GM12864 (cell line): Measurements from ENCODE around the gene MED15.

ENCODE experiments used
- DNase-seq: peaks from one replicate; pipeline ENCODE4 v3.0.0-alpha.2; 2011; ENCODE audit warnings: low read depth
- H3K4me3 ChIP-seq: 2 replicates; pipeline ENCODE4 v1.5.1; 2011; ENCODE audit warnings: mild to moderate bottlenecking, low read depth, low read length, control low read depth
- CTCF ChIP-seq: IDR thresholded peaks from 2 replicates; pipeline ENCODE4 v1.5.1; 2011; ENCODE audit warnings: low read depth, mild to moderate bottlenecking, moderate library complexity, low read length, control low read depth, inconsistent platforms; ENCODE audit errors: missing control alignments

The MED15 gene

DNA sequence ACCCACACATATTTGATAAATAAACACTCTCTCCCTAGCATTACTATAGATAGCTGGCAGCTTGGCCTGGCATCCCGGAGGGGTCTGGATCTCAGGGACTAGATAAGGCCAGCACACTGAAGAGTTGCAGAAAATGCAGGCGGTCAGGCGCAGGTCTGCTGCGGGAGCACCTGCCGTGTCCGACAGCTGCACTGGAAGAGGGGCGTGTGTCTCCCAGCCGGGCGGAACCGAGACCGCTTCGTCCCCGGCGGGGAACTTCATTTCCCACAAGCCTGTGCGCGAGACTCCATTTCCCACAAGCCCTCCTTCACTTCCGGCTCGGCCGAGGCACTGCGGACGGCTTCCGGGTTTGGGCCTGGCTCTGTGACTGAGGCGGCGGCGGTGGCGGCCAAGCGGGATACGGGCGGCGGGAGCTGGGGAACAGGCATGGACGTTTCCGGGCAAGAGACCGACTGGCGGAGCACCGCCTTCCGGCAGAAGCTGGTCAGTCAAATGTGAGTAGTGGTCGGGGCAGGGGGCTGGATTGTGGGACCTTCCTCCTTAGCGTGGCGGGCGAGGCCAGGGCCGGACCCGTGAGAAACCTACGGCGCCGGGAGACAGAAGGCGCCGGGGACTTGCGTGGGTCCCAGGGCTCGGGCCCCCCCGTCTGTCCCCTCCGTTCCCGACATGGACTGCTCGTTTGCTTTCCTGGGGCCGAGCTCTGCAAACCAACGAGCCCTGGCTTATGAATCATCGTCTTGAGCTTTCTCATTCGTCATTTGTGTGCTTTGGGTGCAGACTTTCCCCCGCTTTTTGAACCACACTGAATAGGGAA is at the start of gene MED15:
Gene MED15 (plus strand): TSS at position 358 of the 814 bp plus-strand sequence. CDS start 69 bp downstream, at position 427.
- DNase-seq = peak; percentile 81
- no peak for TF ChIP-seq CTCF
- H3K4me3 ChIP-seq = peak within 1 kb of the TSS; percentile 82

DNA sequence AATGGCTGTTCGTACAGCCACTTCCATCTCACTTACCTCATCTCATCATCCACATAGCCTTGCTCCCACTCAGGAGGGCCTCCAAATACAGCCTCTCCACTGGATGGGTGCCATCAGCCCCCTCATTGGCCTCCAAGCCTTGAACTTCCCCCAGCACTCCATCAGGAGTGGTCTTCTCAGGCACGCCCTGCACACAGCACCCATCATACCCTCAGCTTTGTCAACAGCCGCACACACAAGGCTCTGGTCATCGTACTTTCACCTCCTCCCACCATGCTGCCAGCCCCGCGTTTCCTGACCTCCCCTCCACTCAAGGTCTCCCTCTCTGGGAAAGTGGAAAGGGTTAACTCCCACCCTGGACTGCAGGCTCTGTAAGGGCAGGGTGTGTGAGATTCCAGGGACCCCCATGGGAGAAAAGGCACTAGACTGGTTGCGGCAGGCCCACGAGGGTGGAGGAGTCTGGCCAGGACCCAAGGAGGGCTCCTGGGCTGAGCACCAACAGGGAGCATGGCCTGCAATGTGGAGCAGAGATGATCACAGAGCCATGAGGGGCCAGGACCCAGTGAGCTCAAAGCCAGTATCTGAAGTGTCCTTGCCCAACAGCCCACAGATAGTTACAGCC is 48.8 kb upstream of the MED15 start:
- TF ChIP-seq CTCF = no peak
- H3K4me3 ChIP-seq = no peak overlapping the region
- no peak for DNase-seq

DNA sequence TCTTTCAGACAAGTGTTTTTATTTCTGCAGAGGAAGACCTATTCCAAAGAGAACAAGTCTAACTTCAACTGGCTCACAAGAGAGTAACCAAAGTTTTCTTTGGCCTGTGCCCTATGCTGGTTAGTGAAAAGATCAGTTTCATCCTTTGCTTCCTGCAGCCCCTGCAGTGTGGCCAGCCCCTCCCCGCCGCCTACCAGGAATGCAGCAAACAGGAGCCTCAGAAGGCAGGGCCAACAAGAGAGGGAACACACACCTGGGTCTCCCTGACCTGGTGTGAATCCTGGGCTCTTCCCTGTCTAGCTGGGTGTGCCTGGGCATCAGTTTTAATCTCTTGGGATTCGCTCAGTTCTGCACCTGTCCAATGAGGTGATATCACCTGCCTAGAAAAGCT is 48.3 kb upstream of the MED15 start:
- no peak overlapping the region for H3K4me3 ChIP-seq
- DNase-seq = no peak
- no peak for TF ChIP-seq CTCF

DNA sequence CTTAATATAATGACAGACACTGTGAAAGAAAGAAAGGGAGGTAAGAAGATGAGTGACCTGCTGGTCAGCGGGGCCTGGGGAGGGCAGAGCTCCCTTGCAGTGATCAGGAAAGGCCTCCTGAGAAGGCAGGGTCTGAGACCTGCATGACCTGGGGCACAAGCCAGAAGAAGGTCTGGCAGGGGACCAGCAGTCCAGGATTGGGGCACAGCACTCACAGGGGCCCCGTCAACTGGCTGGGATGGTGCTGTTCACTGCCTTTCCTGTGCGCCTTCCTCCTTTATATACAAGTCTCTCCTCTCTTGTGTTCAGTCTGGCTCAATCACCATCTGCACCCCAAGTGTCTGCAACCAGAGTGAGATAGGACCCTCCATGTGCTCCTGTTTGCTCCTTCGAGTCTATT is 47.5 kb upstream of the MED15 start:
- no peak for DNase-seq
- no peak for TF ChIP-seq CTCF
- no peak overlapping the region for H3K4me3 ChIP-seq

DNA sequence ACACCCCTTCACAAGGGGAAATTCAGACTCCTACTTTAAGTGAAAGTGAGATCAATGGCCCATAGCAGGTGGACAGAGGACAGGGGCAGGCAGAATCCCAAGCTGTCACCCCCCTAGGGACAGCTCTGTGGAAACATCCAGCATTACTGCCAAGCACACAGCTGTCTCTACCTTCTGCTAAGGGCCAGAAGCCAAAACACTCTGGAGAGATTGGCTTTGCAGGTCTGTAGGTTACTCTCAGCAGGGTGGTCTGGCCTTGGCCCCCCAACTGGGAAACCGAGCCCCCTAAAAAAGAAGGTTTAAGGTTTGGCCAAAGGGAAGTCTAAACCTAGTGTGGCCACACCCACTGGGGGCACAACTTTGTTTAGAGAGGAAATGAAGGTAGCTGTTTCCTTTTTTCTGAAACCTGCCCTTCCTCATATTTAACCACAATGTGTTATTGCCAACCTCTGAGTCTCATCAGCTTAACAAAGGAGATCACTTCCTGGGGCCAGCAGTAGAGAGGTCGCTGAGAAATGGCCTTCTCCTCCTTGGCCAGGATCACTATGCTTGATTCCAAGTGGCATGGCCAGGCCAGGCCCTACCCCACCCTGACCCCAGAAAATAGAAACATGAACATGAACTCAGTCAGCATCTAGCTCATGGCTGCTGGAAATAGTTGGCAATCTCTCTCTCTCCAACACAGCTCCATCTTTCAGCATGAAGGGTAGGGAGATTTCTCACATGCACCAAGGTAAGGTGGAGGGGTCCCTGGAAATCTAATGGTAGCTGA is 43.9 kb upstream of the MED15 start:
- TF ChIP-seq CTCF = no peak
- no peak for DNase-seq
- no peak overlapping the region for H3K4me3 ChIP-seq

- H3K4me3 ChIP-seq = no peak overlapping the region
- no peak for DNase-seq
- TF ChIP-seq CTCF = no peak
These were observed 43.3 kb upstream of the MED15 start for GRCh38 chr22:20464096-20464614.
